OCI-LY3 (cell line): Measurements from ENCODE around the gene CNOT9.

ENCODE experiments used
- H2AFZ ChIP-seq: fragments of 200-600, 300-600 bp; shearing (Covaris generic); 2 replicates; pipeline ENCODE4 v1.6.0; 2014; ENCODE audit warnings: antibody characterized with exemption, low read depth, low read length
- H3K27ac ChIP-seq: fragments of 200-600, 300-600 bp; sonication (generic); 2 replicates; pipeline ENCODE4 v1.5.1; 2014; ENCODE audit warnings: mild to moderate bottlenecking, low read length, moderate library complexity, mixed read lengths
- H3K27me3 ChIP-seq: fragments of 200-600, 300-600 bp; sonication (generic); 2 replicates; pipeline ENCODE4 v1.6.1; 2014; ENCODE audit warnings: low read depth, low read length, mixed read lengths
- H3K36me3 ChIP-seq: fragments of 200-600, 300-600 bp; sonication (generic); replicated peaks from 2 replicates; pipeline ENCODE3; 2014; ENCODE audit warnings: low read depth, low read length, mixed read lengths
- H3K4me1 ChIP-seq: fragments of 300-600, 200-600 bp; sonication (generic); 2 replicates; pipeline ENCODE4 v1.6.1; 2014; ENCODE audit warnings: low read length, mixed read lengths
- H3K4me2 ChIP-seq: fragments of 200-600, 300-600 bp; sonication (generic); 2 replicates; pipeline ENCODE4 v1.6.1; 2014; ENCODE audit warnings: low read length, mixed read lengths
- H3K4me3 ChIP-seq: fragments of 300-600, 200-600 bp; sonication (generic); 2 replicates; pipeline ENCODE4 v1.5.1; 2014; ENCODE audit warnings: antibody characterized with exemption, mild to moderate bottlenecking, low read length, moderate library complexity
- H3K79me2 ChIP-seq: fragments of 300-600, 200-600 bp; shearing (Covaris generic); 2 replicates; pipeline ENCODE4 v1.6.1; 2014; ENCODE audit warnings: mild to moderate bottlenecking, low read length, mixed read lengths
- H3K9ac ChIP-seq: fragments of 300-600, 200-600 bp; shearing (Covaris generic); 2 replicates; pipeline ENCODE4 v1.6.0; 2014; ENCODE audit warnings: mild to moderate bottlenecking, low read length, moderate library complexity
- H3K9me3 ChIP-seq: fragments of 200-600, 300-600 bp; shearing (Covaris generic); 2 replicates; pipeline ENCODE4 v1.6.1; 2014; ENCODE audit warnings: low read length, mixed read lengths; ENCODE audit not compliant: insufficient read depth
- H4K20me1 ChIP-seq: fragments of 200-600, 300-600 bp; sonication (generic); 2 replicates; pipeline ENCODE4 v1.6.1; 2016; ENCODE audit warnings: low read length, mixed read lengths; ENCODE audit not compliant: insufficient read depth
- EZH2phosphoT487 ChIP-seq: fragments of 200-600 bp; shearing (Covaris generic); IDR thresholded peaks from 2 replicates; pipeline ENCODE4 v1.6.1; 2018; ENCODE audit warnings: antibody characterized with exemption, mixed run types, low read depth
- TF ChIP-seq, protein P1 (sequence below): fragments of 200-600, 300-600 bp; sonication (generic); IDR thresholded peaks from 2 replicates; pipeline ENCODE4 v1.5.1; 2014; ENCODE audit warnings: antibody characterized with exemption, low read length, low read depth

Gene CNOT9

DNA sequence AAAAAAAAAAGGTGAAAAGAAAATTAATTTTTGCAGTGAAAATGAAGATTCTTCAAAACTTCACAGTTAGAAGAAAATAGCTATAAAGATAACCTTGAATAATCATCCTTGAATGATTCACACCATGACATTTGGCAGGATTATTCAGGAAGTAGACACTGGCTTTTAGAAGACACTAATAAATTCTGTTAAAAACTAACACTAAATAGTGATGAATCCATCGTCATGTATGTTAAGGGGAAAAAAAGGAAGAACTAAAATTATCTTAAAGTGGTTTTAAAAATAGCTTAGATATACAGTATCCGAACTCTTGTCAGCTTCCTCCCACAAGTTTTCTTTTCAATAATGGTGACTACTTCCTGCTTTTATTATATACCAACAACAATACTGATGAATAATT, 10.7 kb upstream of the CNOT9 start:
- Histone ChIP-seq H3K4me1 (peaks cover 9% of the 10 kb centered on the region; the same call in 1 of the 2 replicates), H3K9ac (no peak overlapping the region), H3K4me2 (no peak overlapping the region), H3K27me3 (no peaks in the 10 kb centered on the region), H2AFZ (no peak overlapping the region), H3K9me3 (no peaks in the 10 kb centered on the region), H3K79me2 (0 out of 2 replicates have a peak, but pooled peaks cover 3% of the 10 kb centered on the region), H3K36me3 (peaks cover 28% of the 10 kb centered on the region), H3K4me3 (no peak overlapping the region), H3K27ac (no peak overlapping the region), H4K20me1 (no peaks in the 10 kb centered on the region)
- TF ChIP-seq, protein P1, sequence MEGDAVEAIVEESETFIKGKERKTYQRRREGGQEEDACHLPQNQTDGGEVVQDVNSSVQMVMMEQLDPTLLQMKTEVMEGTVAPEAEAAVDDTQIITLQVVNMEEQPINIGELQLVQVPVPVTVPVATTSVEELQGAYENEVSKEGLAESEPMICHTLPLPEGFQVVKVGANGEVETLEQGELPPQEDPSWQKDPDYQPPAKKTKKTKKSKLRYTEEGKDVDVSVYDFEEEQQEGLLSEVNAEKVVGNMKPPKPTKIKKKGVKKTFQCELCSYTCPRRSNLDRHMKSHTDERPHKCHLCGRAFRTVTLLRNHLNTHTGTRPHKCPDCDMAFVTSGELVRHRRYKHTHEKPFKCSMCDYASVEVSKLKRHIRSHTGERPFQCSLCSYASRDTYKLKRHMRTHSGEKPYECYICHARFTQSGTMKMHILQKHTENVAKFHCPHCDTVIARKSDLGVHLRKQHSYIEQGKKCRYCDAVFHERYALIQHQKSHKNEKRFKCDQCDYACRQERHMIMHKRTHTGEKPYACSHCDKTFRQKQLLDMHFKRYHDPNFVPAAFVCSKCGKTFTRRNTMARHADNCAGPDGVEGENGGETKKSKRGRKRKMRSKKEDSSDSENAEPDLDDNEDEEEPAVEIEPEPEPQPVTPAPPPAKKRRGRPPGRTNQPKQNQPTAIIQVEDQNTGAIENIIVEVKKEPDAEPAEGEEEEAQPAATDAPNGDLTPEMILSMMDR: no peak
- TF ChIP-seq EZH2phosphoT487: no peak

DNA sequence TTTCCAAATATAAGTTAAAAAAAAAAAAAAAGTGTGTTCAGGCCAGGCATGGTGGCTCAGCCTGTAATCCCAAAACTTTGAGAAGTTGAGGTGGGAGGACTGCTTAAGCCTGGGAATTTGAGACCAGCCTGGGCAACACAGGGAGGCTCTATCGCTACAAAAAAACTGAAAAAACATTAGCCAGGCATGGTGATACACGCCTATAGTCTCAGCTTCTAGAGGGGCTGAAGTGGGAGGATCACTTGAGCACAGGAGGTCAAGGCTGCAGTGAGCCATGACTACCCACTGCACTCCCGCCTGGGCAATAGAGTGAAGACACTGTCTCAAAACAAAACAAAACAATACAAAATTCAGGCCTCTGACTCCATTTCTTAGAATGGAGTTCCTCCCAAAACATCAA, 9.7 kb upstream of the CNOT9 start:
- Histone ChIP-seq H3K4me3 (no peak overlapping the region), H3K36me3 (peaks cover 25% of the 10 kb centered on the region), H3K9ac (no peak overlapping the region), H3K79me2 (peaks cover 9% of the 10 kb centered on the region; the same call in 1 of the 2 replicates), H4K20me1 (0 out of 2 replicates have a peak, but pooled peaks cover 3% of the 10 kb centered on the region), H2AFZ (no peak overlapping the region), H3K4me1 (peaks cover 9% of the 10 kb centered on the region; the same call in 1 of the 2 replicates), H3K27ac (no peak overlapping the region), H3K27me3 (no peaks in the 10 kb centered on the region), H3K9me3 (no peaks in the 10 kb centered on the region), H3K4me2 (no peak overlapping the region)
- TF ChIP-seq, protein P1: no peak
- no peak for TF ChIP-seq EZH2phosphoT487

DNA sequence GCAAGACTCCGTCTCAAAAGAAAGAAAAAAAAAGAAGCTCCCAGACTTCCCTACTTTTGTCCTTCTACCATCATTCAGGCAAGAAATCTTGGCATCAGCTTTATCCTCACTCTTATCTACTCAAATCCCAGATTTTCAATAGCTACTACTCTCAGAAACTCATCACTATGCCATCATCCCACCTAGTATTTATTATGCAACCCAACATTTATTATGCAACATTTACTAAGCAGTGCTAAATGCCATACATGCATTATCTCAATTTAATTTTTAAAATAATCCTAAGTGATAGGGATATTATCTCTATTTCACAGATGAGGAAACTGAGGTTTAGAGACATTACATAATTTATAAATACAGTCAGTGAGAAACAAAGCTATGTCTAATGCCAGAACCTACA, 4.6 kb upstream of the CNOT9 start:
- peaks cover 21% of the 10 kb centered on the region for H3K36me3 ChIP-seq
- peaks cover 16% of the 10 kb centered on the region for H3K4me1 ChIP-seq
- peaks cover 16% of the 10 kb centered on the region for H4K20me1 ChIP-seq
- H3K4me2 ChIP-seq: no peak overlapping the region
- H3K9me3 ChIP-seq: no peaks in the 10 kb centered on the region
- H3K9ac ChIP-seq: no peak overlapping the region
- H3K27me3 ChIP-seq: no peaks in the 10 kb centered on the region
- TF ChIP-seq, protein P1: no peak
- TF ChIP-seq EZH2phosphoT487: no peak
- no peak overlapping the region for H3K27ac ChIP-seq
- H2AFZ ChIP-seq: no peak overlapping the region
- H3K4me3 ChIP-seq: no peak overlapping the region
- peaks cover 50% of the 10 kb centered on the region for H3K79me2 ChIP-seq

DNA sequence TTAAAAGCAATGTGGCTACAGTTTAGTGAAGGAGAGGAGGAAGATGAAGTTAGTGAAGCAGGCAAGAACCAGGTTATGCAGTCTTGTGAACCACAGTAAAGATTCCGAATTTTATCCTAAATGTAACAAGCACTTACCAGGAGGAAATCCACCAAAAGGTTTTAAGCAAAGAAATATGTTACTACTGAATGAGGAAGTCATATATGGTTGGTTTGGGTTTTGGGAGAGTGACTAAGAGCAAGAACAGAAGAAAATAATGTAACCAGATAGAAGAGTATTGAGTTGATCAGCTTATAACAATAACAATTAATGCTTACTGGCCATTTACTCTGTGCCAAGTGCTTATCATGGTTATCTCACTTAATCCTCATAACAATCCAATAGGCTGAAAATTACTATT, 2.3 kb upstream of the CNOT9 start:
- Histone ChIP-seq H3K9me3 (no peaks in the 10 kb centered on the region), H3K4me3 (peak overlapping the region; percentile 100), H3K4me2 (peak overlapping the region; percentile 85), H3K36me3 (peaks cover 20% of the 10 kb centered on the region), H3K9ac (no peak overlapping the region), H3K27ac (no peak overlapping the region), H3K27me3 (no peaks in the 10 kb centered on the region), H2AFZ (no peak overlapping the region), H4K20me1 (peaks cover 27% of the 10 kb centered on the region), H3K79me2 (peaks cover 73% of the 10 kb centered on the region), H3K4me1 (peaks cover 29% of the 10 kb centered on the region)
- no peak for TF ChIP-seq EZH2phosphoT487
- TF ChIP-seq, protein P1: no peak
